GM12878 (cell line): ENCODE data around the gene BBOX1. TPM values are rescaled to one million over a fixed set of nuclear protein-coding genes. Genes with fewer than 3 reads are reported as not detected.

Source experiments
- ATAC-seq: fragments of 200-7000 bp; cut with Tn5 transposase; 3 replicates; pipeline ENCODE4 v1.9.1; 2020; ENCODE audit warnings: mild to moderate bottlenecking, moderate library complexity
- BruUV-seq: library from RNA; stranded (reverse); fragments of 400-500 nt; replicated peaks from 2 replicates; lab custom pipeline; 2021; lab: Mats Ljungman, UMichigan
- CTCF ChIA-PET: fragments of 300-600 bp; sonication (Branson Sonifier 250); formaldehyde crosslinking; extraction: SDS; loops from one replicate; lab custom pipeline; 2021; ENCODE audit warnings: inconsistent platforms; lab: Yijun Ruan, JAX
- POLR2A ChIA-PET: fragments of 350-600 bp; formaldehyde crosslinking; extraction: SDS; loops from one replicate; lab custom pipeline; 2021; ENCODE audit warnings: inconsistent platforms; lab: Charles Lee
- RAD21 ChIA-PET: fragments of 300-600 bp; sonication (Branson Sonifier 250); formaldehyde crosslinking; loops from one replicate; lab custom pipeline; 2023; ENCODE audit warnings: antibody characterized with exemption; ENCODE audit not compliant: unreplicated experiment; lab: Charles Lee
- SMC1A ChIA-PET: fragments of 300-600 bp; sonication (Branson Sonifier 250); formaldehyde crosslinking; loops from one replicate; lab custom pipeline; 2023; ENCODE audit not compliant: unreplicated experiment, uncharacterized antibody; lab: Charles Lee
- DNase-seq: peaks from one replicate; pipeline ENCODE4 v3.0.0-alpha.2; 2011; ENCODE audit warnings: low read depth, low spot score
- FAIRE-seq: peaks from 3 replicates; lab custom pipeline; 2011; peaks lifted over from hg19 to GRCh38; lab: Jason Lieb, UNC
- H2AFZ ChIP-seq: 2 replicates; pipeline ENCODE4 v1.6.0; 2011; ENCODE audit warnings: low read depth, low read length, control low read depth; ENCODE audit not compliant: control insufficient read depth
- H3K27ac ChIP-seq: 2 replicates; pipeline ENCODE4 v1.5.1; 2011; ENCODE audit warnings: control low read depth; ENCODE audit not compliant: control insufficient read depth, insufficient read depth
- H3K27me3 ChIP-seq, 2 experiments: replicated peaks in 1 of 2; 2 replicates each; pipeline versions ENCODE4 v1.6.0 to v1.6.1; 2011; ENCODE audit warnings: low read length in 1 of 2; ENCODE audit not compliant: control insufficient read depth in 2 of 2, insufficient read depth in 2 of 2
- H3K36me3 ChIP-seq, 2 experiments: 2 replicates each; pipeline ENCODE4 v1.5.1; 2011; ENCODE audit warnings: low read length in 1 of 2; ENCODE audit not compliant: control insufficient read depth in 2 of 2, insufficient read depth in 2 of 2
- H3K4me1 ChIP-seq: 2 replicates; pipeline ENCODE4 v1.6.1; 2011; ENCODE audit warnings: mild to moderate bottlenecking, low read length, moderate library complexity, mixed read lengths; ENCODE audit not compliant: control insufficient read depth, insufficient read depth
- H3K4me2 ChIP-seq: 2 replicates; pipeline ENCODE4 v1.6.0; 2011; ENCODE audit warnings: control low read depth; ENCODE audit not compliant: control insufficient read depth, insufficient read depth
- H3K4me3 ChIP-seq: fragments of 200-600 bp; sonication (generic); 2 replicates; pipeline ENCODE4 v1.5.1; 2016
- H3K79me2 ChIP-seq: 2 replicates; pipeline ENCODE4 v1.6.0; 2011; ENCODE audit warnings: low read length; ENCODE audit not compliant: control insufficient read depth, insufficient read depth
- H3K9ac ChIP-seq: 2 replicates; pipeline ENCODE4 v1.8.0; 2011; ENCODE audit warnings: low read length, control low read depth, mixed read lengths; ENCODE audit not compliant: control insufficient read depth, insufficient read depth
- H3K9me3 ChIP-seq: replicated peaks from 3 replicates; pipeline ENCODE4 v1.5.1; 2011; ENCODE audit warnings: mild to moderate bottlenecking, low read length; ENCODE audit not compliant: control insufficient read depth, insufficient read depth
- H4K20me1 ChIP-seq: 2 replicates; pipeline ENCODE4 v1.6.0; 2011; ENCODE audit not compliant: control insufficient read depth, insufficient read depth
- EP300 ChIP-seq, 2 experiments: fragments of 150-350 bp in 1 of 2; IDR thresholded peaks; 2 replicates each; pipeline ENCODE4 v1.6.1; 2011 to 2012; ENCODE audit warnings: low read depth in 2 of 2, low read length in 2 of 2, borderline replicate concordance in 1 of 2, improper control_type of control experiment in 1 of 2, inconsistent platforms in 1 of 2; ENCODE audit not compliant: control insufficient read depth in 1 of 2
- KDM1A ChIP-seq: fragments of 200-600 bp; sonication (generic); IDR thresholded peaks from 2 replicates; pipeline ENCODE4 v1.6.1; 2016; ENCODE audit warnings: borderline replicate concordance
- MEF2B ChIP-seq: fragments of 450-650 bp; IDR thresholded peaks from 2 replicates; pipeline ENCODE4 v1.6.1; 2018; ENCODE audit warnings: mild to moderate bottlenecking, moderate library complexity; ENCODE audit not compliant: partially characterized antibody, poor library complexity, severe bottlenecking
- MXI1 ChIP-seq: fragments of 150-350 bp; IDR thresholded peaks from 2 replicates; pipeline ENCODE4 v1.6.1; 2011; ENCODE audit warnings: low read depth, mild to moderate bottlenecking, inconsistent platforms, low read length, improper control_type of control experiment
- NFYB ChIP-seq: IDR thresholded peaks from 2 replicates; pipeline ENCODE4 v1.6.1; 2011; ENCODE audit warnings: low read depth, mild to moderate bottlenecking, low read length, improper control_type of control experiment, moderate library complexity; ENCODE audit not compliant: insufficient read depth
- POLR2AphosphoS5 ChIP-seq: IDR thresholded peaks from 2 replicates; pipeline ENCODE4 v1.6.1; 2011; ENCODE audit warnings: mild to moderate bottlenecking, low read length, inconsistent platforms
- POU2F2 ChIP-seq: IDR thresholded peaks from 3 replicates; pipeline ENCODE4 v1.6.1; 2011; ENCODE audit warnings: low read depth, mild to moderate bottlenecking, low read length, borderline replicate concordance
- RCOR1 ChIP-seq: conservative IDR thresholded peaks from 2 replicates; pipeline ENCODE4 v1.6.1; 2012; ENCODE audit warnings: low read depth, low read length, improper control_type of control experiment
- TCF12 ChIP-seq: IDR thresholded peaks from 2 replicates; pipeline ENCODE4 v1.6.1; 2011; ENCODE audit warnings: low read depth, mild to moderate bottlenecking, low read length
- ZZZ3 ChIP-seq: IDR thresholded peaks from 2 replicates; pipeline ENCODE4 v1.6.1; 2011; ENCODE audit warnings: low read depth; ENCODE audit not compliant: control insufficient read depth, insufficient read length
- WGBS: methylation state at CpG from one replicate; pipeline ENCODE4 v1.1.6; 2016; ENCODE audit warnings: low lambda C conversion rate; ENCODE audit not compliant: insufficient replicate concordance, insufficient coverage; ENCODE audit errors: missing lambda C conversion rate; 5-methylcytosine and 5-hydroxymethylcytosine counted together
- in situ Hi-C: fragments of 300-500 bp; cut with MboI; formaldehyde crosslinking; loops from 9 replicates; pipeline ENCODE4 v1.14.3; 2018; ENCODE audit warnings: mixed read lengths
- intact Hi-C: fragments of 100-400 bp; cut with micrococcal nuclease; formaldehyde crosslinking; loops from one replicate; pipeline ENCODE4 v1.14.2; 2022; ENCODE audit not compliant: unreplicated experiment
- polyA plus RNA-seq, 11 experiments: library from polyadenylated mRNA; depleted of rRNA in 4 of 11; unstranded in 6 of 11; stranded (reverse) in 5 of 11; fragments of >200 nt; fragmentation: Nextera tagmentation in 4 of 11; fragmentation: Illumina TruSeq in 1 of 11; extraction: Ambion mirVana in 4 of 11; extraction: Trizol in 1 of 11; gene quantifications; 1 replicate in 1 of 11; 2 replicates in 10 of 11; pipeline versions ENCODE4 v1.2.1 to v1.2.3, GENCODE V29; 2011 to 2016; ENCODE audit warnings: inconsistent platforms in 2 of 11, missing spikeins in 2 of 11, low read depth in 1 of 11
- total RNA-seq, 4 experiments: library from RNA; depleted of rRNA in 3 of 4; stranded (reverse); fragments of >200 nt in 3 of 4; fragmentation: Illumina TruSeq in 1 of 4; extraction: Trizol in 1 of 4; gene quantifications; 2 replicates each; pipeline versions ENCODE4 v1.2.1 to v1.2.3, GENCODE V29; 2013 to 2021
- TF ChIP-seq, protein P1 (sequence below): fragments of 450-650 bp; IDR thresholded peaks from 2 replicates; pipeline ENCODE4 v1.6.1; 2017; ENCODE audit warnings: low read depth, mild to moderate bottlenecking, moderate library complexity
- TF ChIP-seq, protein P2 (sequence below): IDR thresholded peaks from 2 replicates; pipeline ENCODE4 v1.6.1; 2011; ENCODE audit warnings: low read depth, low read length, improper control_type of control experiment, borderline replicate concordance
- TF ChIP-seq, protein P3 (sequence below): fragments of 450-650 bp; IDR thresholded peaks from 2 replicates; pipeline ENCODE4 v1.6.1; 2016; ENCODE audit warnings: mild to moderate bottlenecking

BBOX1 gene
- total and polyA plus RNA-seq, 10 of the 15 experiments (the other 5 are each of a cell fraction or from before 2014, with no cell fraction given), result 3.5 TPM; not detected in 9

DNA sequence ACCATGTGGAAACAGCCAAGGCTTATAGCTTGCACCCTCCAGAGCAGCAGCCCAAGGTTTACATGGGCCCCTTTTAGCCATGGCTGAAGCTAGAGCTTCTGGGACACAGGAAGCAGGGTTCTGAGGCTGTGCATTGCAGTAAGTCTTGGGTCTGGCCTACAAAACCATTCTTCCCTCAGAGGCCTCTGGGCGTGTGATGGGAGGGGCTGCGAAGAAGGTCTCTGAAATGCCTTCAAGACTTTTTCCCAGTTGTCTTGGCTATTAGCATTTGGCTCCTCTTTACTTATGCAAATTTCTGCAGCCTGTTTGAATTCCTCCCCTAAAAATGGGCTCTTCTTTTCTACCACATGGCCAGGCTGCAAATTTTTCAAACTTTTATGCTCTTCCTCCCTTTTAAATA is 109.5 kb downstream of the BBOX1 start:
- SMC1A ChIA-PET, result no interaction called here
- DNase-seq (no peak), ATAC-seq (no peak), FAIRE-seq (no peak)
- TF ChIP-seq EP300 (IDR thresholded peaks at IDR 0.05; ENCODE audit: borderline replicate concordance in 1 of 2, control insufficient read depth in 1 of 2, low read depth in 2 of 2, low read length in 2 of 2), result no peak
- TF ChIP-seq, protein P1, sequence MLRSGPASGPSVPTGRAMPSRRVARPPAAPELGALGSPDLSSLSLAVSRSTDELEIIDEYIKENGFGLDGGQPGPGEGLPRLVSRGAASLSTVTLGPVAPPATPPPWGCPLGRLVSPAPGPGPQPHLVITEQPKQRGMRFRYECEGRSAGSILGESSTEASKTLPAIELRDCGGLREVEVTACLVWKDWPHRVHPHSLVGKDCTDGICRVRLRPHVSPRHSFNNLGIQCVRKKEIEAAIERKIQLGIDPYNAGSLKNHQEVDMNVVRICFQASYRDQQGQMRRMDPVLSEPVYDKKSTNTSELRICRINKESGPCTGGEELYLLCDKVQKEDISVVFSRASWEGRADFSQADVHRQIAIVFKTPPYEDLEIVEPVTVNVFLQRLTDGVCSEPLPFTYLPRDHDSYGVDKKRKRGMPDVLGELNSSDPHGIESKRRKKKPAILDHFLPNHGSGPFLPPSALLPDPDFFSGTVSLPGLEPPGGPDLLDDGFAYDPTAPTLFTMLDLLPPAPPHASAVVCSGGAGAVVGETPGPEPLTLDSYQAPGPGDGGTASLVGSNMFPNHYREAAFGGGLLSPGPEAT, result no peak
- no peak for TF ChIP-seq TCF12
- H3K4me3 ChIP-seq, result no peak overlapping the region
- no peaks in the 10 kb centered on the region for H4K20me1 ChIP-seq
- H3K79me2 ChIP-seq, result no peaks in the 10 kb centered on the region
- H2AFZ ChIP-seq, result no peak overlapping the region
- WGBS, result 27% methylated on average over 2 of the region's 2 CpGs
- CTCF ChIA-PET, result interaction anchor here (0.6 to 0.9 kb wide), 3 partner anchors 8 to 1196 kb away, joined by 3 read pairs; no protein-coding TSS in a partner anchor
- no peak overlapping the region for H3K9ac ChIP-seq
- RAD21 ChIA-PET, result no interaction called here
- no TSS peak for BruUV-seq
- no peak overlapping the region for H3K27ac ChIP-seq
- H3K27me3 ChIP-seq, result no peaks in the 10 kb centered on the region
- intact Hi-C loops, result loop anchor here (10.0 kb wide), 1 partner anchor 495 kb away; no protein-coding TSS in a partner anchor
- in situ Hi-C loops, result no loop called here
- no peaks in the 10 kb centered on the region for H3K4me1 ChIP-seq
- H3K4me2 ChIP-seq, result no peak overlapping the region
- no peaks in the 10 kb centered on the region for H3K9me3 ChIP-seq
- H3K36me3 ChIP-seq, result no peaks in the 10 kb centered on the region
- POLR2A ChIA-PET, result no interaction called here

DNA sequence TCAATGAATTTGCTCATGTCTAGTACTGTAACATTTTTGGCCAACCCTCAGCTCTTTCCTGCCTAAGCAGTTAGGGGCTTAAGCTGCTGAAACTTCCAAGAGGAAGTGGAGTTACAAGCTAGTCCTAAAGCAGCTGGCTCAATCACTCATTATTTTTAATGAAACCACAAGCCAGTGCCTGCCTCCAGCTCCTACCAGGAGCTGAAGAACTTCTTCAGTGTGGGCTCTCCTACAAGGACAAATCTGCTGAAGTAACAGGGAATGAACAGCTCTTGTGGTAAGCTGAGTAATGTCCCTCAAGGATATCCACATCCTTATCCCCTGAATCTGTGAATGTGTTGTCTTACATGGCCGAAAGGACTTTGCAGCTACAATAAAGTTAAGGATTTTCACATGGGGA is 112.5 kb downstream of the BBOX1 start:
- no peak for FAIRE-seq
- DNase-seq, result no peak
- Histone ChIP-seq H4K20me1 (no peaks in the 10 kb centered on the region), H3K4me1 (no peaks in the 10 kb centered on the region), H3K9ac (no peak overlapping the region), H3K36me3 (no peaks in the 10 kb centered on the region), H3K4me3 (no peak overlapping the region), H2AFZ (no peak overlapping the region), H3K79me2 (no peaks in the 10 kb centered on the region), H3K27ac (no peak overlapping the region), H3K27me3 (no peaks in the 10 kb centered on the region), H3K9me3 (no peaks in the 10 kb centered on the region), H3K4me2 (no peak overlapping the region)
- ChIA-PET CTCF (interaction anchor here (0.7 to 1.2 kb wide), 4 partner anchors 34 to 855 kb away, joined by 3 to 5 read pairs (median 3); no protein-coding TSS in a partner anchor), POLR2A (no interaction called here), RAD21 (interaction anchor here (1.3 kb wide), 1 partner anchor 855 kb away, joined by 3 read pairs; no protein-coding TSS in a partner anchor), SMC1A (interaction anchor here (0.7 to 1.9 kb wide), 4 partner anchors 9 to 855 kb away, joined by 3 to 7 read pairs (median 4); no protein-coding TSS in a partner anchor)
- in situ Hi-C loops, result no loop called here
- intact Hi-C loops, result loop anchor here (10.0 kb wide), 1 partner anchor 498 kb away; no protein-coding TSS in a partner anchor
- no peak for ATAC-seq
- no TSS peak for BruUV-seq
- WGBS, result 0% methylated on average over 1 of the region's 1 CpG
- TF ChIP-seq POLR2AphosphoS5, result no peak
- no peak for TF ChIP-seq ZZZ3
- TF ChIP-seq RCOR1, result no peak
- TF ChIP-seq MXI1, result no peak
- no peak for TF ChIP-seq KDM1A
- TF ChIP-seq NFYB, result no peak
- TF ChIP-seq, protein P2, sequence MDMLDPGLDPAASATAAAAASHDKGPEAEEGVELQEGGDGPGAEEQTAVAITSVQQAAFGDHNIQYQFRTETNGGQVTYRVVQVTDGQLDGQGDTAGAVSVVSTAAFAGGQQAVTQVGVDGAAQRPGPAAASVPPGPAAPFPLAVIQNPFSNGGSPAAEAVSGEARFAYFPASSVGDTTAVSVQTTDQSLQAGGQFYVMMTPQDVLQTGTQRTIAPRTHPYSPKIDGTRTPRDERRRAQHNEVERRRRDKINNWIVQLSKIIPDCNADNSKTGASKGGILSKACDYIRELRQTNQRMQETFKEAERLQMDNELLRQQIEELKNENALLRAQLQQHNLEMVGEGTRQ, result no peak
- TF ChIP-seq MEF2B, result no peak
- TF ChIP-seq POU2F2, result no peak
- TF ChIP-seq, protein P3, sequence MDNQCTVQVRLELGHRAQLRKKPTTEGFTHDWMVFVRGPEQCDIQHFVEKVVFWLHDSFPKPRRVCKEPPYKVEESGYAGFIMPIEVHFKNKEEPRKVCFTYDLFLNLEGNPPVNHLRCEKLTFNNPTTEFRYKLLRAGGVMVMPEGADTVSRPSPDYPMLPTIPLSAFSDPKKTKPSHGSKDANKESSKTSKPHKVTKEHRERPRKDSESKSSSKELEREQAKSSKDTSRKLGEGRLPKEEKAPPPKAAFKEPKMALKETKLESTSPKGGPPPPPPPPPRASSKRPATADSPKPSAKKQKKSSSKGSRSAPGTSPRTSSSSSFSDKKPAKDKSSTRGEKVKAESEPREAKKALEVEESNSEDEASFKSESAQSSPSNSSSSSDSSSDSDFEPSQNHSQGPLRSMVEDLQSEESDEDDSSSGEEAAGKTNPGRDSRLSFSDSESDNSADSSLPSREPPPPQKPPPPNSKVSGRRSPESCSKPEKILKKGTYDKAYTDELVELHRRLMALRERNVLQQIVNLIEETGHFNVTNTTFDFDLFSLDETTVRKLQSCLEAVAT, result no peak
